GM12872 (cell line): Measurements from ENCODE around the gene MCM5.

ENCODE experiments used
- TF ChIP-seq, protein P1 (sequence below): IDR thresholded peaks from 3 replicates; pipeline ENCODE4 v1.5.1; 2011; ENCODE audit warnings: low read depth, mild to moderate bottlenecking, low read length, moderate library complexity; ENCODE audit not compliant: insufficient read depth

The MCM5 gene

GRCh38 chr22:35431483-35432227, 31.7 kb downstream of the MCM5 start:
- TF ChIP-seq, protein P1, sequence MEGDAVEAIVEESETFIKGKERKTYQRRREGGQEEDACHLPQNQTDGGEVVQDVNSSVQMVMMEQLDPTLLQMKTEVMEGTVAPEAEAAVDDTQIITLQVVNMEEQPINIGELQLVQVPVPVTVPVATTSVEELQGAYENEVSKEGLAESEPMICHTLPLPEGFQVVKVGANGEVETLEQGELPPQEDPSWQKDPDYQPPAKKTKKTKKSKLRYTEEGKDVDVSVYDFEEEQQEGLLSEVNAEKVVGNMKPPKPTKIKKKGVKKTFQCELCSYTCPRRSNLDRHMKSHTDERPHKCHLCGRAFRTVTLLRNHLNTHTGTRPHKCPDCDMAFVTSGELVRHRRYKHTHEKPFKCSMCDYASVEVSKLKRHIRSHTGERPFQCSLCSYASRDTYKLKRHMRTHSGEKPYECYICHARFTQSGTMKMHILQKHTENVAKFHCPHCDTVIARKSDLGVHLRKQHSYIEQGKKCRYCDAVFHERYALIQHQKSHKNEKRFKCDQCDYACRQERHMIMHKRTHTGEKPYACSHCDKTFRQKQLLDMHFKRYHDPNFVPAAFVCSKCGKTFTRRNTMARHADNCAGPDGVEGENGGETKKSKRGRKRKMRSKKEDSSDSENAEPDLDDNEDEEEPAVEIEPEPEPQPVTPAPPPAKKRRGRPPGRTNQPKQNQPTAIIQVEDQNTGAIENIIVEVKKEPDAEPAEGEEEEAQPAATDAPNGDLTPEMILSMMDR = no peak

DNA sequence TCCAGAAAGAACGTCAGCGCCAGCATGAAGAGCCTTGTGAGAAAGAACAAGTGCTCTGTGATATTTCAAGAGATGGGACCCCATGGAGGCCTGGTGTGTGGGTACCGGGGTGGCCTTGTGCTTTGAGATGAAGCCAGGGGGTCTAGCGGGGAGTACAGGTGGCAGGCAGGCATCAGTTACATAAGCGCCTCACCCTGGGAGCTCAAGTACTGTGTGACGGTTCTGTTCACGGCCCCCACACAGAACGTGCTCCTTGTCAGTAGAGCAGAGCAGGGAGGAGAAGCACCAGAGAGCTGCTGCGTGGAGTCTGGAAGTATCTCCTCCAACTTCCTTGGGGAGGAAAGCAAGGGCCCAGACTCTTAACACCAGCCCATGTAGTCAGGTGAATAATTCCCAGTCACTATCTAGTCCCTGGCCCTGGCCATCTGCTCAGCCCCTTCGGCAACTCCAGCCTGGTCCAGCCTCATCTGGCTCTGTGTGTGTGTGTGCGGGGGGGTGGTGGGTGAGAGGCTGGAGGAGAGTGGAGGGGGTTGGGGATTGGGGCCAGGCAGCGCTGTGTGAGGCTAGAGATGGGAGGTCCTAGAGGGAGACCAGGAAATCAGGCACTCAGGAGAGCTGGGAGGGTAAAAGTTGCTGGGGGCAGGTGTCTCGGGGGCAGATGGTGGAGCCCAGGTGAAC, 32.4 kb downstream of the MCM5 start:
- TF ChIP-seq, protein P1 = no peak

- TF ChIP-seq, protein P1 = no peak
These were observed 34.2 kb downstream of the MCM5 start for GRCh38 chr22:35434061-35434710.

DNA sequence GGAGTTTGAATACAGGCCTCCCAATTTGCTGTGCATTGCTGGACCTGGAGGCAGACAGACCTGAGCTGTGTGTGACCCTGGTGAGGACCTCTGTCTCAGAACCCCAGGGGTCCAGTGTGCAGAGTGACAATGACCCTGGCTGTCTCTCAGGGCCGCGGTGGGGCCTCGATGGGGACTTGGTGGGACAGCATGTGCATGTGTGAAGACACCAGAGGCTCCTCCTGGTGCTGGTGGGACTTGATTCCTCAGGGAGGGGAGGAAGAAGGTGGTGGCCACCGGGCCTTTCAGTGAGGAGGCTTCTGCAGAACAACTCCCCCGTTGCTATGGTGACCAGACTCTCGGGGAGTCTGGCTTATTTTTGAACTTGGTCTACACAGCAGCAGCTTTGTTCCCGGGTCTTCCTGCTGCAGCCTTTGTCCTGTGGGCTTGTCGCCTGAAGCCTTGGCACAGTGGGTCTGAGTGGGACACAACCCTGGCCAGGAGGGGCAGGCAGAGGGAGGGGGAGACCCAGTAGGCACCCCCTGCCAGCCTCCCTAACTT, 35.3 kb downstream of the MCM5 start:
- TF ChIP-seq, protein P1 = no peak

DNA sequence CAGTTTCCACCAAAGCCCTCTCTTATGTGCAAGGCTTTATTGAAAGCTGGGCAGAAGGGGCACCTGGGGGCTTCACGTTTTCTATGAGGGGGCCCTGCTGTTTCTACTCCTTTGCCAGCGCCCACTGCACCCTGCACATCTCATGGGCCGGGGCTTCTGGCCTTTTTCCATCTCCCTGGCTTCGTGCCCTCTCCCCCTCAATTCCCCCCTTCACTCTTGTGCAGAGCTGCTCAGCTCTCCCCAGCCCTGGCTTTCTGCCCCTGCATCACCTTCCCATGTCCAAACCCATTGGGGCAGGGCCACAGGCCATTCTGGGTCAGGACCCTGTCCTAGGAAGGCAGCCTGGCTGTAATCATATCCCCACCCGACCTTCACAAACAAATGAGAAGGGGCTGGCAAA, 36.5 kb downstream of the MCM5 start:
- TF ChIP-seq, protein P1 = no peak

DNA sequence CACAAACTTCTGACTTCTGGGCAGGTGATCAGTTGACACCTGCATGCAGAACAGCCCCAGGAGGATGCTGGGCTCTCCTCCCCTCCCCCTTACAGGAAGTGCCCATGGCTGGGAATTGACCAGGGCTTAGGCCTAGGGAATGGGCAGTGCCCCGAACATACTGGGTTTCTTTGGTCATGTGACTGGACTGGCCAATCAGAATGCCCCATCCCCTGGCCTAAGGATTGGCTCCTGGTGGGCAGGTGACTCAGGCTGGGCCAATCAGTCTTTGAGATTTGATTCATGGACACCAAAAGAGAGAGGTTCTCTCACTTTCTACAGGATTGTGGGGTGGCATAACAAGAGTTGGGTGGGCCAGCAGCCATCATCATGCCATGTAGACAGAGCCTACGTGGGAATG, 37.1 kb downstream of the MCM5 start:
- TF ChIP-seq, protein P1 = no peak

DNA sequence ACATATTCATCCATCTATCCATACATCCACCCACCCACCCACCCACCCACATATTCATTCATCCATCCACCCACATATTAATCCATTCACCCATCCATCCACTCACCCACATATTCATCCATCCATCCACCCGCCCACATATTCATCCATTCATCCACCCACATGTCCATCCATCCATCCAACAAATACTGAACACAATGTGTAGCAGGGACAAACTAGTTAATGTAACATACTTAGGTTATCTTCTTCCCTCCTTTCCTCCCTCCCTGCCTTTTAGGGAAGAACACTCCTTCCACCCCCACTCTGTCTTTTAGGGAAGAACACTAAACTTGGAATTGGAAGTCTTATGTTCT, 39.4 kb downstream of the MCM5 start:
- TF ChIP-seq, protein P1 = no peak
